ENCODE results near the gene PLA2G5.

- TF ChIP-seq CTCF (IDR thresholded peaks at IDR 0.05; ENCODE audit: low read depth, low read length) (no peak), EZH2phosphoT487 (IDR thresholded peaks at IDR 0.05; ENCODE audit: low read depth) (no peak)
Measured at GRCh38 chr1:20139776-20140612, 70.0 kb downstream of the PLA2G5 start.
